ENCODE measurements around the gene COX4I1.
A peak's percentile ranks its signal among the peaks of the same experiment; 100 is the strongest.

COX4I1 gene

GRCh38 chr16:85799497-85800320 lies at the start of gene COX4I1, which contains the start of gene EMC8:
COX4I1 (plus strand) TSS chr16:85799695; CDS start chr16:85801206, 1,511 bp downstream.
EMC8 (minus strand) TSS chr16:85799544; CDS start chr16:85799295, 249 bp downstream.
- DNase-seq, result peak; percentile 91 to 97

DNA sequence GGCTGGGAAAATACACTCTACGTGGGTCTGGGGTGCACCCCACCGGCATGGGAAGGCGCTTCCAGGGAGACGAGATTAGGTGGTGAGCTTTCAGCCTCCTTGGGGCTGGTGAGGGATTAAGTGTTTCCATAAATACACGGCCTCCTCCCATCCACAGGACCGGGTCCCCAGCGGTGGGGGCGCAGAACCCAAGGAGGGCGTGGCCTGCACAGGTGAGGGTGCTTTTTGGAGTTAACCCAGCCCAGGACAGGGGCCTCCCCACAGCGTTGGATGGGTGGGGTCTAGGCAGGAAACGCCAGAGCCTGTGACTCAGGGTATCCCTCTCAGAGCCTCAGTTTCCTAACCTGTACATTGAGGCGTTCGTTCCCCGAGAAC lies 49.7 kb upstream of the COX4I1 start:
- DNase-seq, result no peak

DNA sequence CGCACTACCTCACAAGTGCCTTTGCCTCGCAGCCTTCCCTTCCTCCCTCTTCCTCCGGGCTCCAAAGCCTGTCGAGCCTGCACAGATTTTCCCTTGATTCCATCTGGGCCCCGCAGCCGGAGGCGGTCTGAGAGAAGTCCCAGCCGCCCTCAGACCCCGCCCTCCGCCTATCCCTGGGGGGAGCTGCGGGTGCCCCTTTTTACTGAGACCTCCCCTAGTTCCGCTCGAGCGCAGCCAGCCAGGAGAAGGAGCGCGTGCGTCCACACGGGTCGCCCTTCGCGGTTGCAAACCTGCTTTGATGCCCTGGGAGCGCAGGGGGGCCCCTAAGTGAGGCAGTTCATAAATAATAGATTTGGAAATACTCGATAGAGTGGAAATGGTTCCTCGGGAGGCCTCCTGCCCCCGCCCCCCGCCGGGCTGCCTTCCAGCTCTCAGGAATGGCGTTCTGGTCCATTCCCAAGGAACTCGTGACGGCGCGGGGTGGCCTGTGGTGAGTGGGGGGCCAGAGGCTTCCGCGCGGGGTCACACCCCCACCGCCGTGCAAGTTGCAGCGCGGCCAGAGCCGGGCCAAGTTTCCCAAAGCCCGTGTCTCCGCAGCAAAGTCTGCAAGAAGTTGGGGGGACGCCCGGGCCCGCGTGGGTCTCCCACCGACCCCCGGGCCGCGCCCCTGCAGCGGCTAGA lies 49.2 kb upstream of the COX4I1 start:
- DNase-seq, result no peak

DNA sequence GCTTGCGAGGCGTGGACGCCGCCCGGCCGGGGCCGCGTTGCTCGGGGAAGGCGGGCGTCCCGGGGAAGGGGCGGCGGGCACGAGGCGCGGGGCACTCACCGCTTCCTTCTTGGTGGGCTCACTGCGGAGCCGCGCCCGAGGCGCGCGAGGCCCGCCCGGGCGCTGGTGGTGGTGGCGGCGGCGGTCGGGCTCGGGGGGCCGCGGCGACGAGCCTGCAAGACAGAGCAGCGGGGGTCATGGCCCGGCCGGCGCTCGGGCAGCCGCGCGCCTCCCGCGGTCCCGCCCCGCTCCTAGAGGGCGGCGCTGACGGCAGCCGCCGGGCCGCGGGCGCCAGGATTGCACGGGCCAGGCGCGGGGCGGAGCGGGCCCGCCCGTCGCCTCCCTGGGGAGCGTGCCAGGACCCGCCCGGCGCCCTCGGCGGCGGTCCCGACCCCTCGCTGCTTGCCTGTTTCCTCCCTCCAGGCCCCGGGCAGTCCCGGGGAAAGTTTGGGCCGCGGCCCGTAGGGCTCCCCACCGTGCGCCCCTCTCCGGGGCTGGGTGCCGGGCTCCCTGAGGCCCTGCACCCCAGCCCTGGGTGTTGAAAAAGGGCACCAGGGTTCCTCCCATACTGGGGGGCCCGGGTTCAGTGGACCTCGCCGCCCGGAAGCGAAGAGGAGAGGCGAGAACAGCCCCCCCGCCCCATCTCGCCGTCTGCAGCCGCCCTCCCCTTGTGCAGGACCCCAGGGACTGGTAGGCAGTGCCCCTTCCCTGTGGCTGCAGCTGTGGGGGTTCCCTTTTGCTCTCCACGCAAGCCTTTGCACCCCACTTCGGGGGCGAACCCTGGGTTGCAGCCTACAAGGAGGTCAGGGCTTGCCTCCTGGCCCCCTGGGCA lies 48.4 kb upstream of the COX4I1 start, which contains the start of gene C16orf74:
Gene C16orf74, minus strand, starts transcription at position 270 of the 871 bp plus-strand sequence. CDS start 15,879 bp downstream, outside the sequence.
- DNase-seq, result peak in 1 of 2 donors; percentile 44

DNA sequence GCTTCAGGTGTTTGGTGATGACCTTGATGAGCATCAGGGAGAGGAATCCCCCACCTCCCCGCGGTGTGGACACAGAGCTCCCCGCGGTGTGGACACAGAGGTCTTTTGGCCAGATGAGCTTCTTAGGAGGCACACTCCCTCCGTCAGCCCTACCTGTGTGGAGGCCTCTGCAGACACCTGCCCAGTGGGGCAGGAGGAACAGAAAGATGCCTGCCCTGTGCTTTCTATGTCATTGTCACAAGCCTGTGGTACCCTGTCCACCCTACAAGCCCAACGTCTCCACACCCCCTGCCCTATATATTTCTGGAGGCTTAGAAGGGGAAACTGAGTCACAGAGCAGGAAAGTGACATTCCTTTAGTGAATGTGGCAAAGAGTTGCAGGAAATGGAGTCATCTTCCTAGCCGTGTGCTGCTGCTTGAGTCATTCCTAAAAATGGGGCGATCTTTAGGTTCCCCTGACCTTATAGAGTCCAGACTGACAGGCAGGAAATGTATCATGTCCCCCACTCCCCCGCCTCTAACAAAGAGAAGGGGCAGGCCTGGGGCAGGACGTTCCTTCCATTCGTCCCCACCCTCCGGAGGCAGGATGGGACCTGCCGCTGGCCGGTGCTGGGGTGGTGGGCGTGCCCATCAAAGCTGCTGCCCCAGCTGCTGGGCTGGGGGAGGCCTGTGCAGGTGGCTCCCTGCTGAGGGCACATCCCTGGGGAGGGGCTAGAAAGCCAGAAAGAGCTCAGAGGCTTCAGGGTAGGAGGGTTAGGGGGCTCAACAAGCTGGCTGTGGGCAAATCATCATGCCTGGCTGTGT lies 47.6 kb upstream of the COX4I1 start:
- no peak for DNase-seq

- DNase-seq, result no peak
Measured at GRCh38 chr16:85752511-85753420, 46.7 kb upstream of the COX4I1 start.

DNA sequence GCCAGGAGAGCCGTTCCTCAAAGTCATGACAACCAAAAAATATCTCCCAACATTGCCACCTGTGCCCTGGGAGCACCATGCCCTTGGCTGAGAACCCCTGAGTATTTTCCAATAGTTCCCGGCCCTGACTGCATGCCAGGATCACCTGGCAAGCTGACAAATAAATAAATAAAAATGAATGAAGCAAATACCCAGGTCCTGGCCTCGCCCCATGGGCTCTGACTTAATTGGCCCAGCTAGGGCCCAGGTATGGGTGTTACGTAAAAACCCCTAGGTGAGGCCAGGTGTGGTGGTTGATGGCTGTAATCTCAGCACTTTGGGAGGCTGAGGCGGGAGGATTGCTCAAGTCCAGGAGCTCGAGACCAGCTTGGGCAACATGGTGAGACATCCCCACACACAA lies 45.9 kb upstream of the COX4I1 start:
- DNase-seq, result no peak

- no peak for DNase-seq
Measured at GRCh38 chr16:85753976-85754375, 45.5 kb upstream of the COX4I1 start.

DNA sequence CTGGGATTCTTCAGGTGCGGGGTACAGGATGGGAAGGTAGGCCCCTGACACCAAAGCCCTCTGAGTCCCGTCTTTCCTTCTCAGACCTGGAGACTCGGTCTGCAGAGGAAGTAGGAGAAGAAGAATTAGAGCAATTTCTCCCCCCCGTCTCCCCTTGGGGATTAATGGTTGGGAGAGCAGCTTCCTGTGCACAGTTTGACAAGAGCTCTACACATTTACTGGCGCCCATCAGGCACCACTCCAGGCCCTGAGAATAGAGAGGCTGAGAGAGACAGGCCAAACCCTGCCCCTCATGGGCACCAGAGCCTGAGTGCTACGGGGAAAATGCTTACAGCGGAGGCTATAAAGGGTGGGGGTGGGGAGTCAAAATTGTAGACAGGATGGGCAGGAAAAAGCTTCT lies 45.1 kb upstream of the COX4I1 start:
- no peak for DNase-seq

DNA sequence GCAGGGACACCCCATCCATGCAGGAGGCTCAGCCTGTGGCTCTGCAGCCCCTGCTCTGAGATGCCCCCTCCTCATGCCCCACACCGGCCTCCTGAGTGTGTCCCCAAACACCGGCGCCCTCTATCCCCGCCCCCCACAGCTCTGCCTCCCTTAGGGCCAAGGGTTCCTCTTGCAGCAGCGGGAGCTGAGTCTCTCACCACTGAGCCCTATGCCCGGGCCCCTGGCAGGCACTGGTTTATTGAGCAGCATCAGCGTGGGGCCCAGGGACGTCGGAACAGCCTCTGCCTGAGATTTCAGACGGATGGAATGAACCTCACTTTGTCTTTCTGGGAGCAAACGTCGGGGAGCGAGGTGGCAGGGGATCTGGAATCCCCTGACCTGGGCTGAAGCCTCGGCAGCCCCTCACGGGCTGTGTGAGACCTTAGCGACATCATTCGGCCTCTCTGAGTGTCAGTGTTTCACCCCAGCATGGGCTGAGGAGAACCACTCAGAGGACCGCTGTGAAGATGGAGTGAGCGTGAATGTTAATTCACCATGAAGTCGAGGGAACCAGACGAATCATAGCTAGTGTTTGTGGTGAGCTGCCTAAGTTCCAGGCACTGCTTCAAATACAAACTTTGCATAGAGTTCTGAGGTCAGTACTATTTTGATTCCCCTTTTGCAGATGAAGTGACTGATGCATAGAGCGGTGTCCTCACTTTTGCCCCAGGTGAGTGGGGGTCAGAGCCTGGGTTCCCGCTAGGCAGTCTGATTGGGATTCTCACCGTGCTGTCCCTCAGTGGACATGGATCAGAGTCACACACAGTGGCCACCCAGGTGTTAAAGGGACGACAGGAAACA lies 43.3 kb upstream of the COX4I1 start:
- DNase-seq, result no peak

GRCh38 chr16:85757341-85757822 lies 42.1 kb upstream of the COX4I1 start:
- DNase-seq, result no peak

DNA sequence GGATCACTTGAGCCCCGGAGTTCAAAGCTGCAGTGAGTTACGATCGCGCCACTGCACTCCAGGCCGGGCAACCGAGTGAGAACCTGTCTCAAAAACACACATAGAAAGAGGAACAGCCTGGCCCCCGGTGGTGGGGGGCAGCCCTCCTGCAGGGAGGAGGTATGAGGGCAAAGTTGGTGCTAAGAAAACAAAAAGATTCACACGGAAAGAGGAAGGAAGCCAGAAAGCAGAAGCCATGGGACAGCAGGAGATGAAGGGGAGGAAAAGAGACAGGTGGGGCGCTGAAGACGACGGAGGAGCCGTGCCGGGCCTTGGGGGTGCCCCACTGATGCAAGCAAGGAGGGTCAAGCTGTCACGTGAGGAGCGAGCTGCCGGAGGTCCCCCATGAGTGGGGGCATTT lies 40.4 kb upstream of the COX4I1 start:
- DNase-seq, result peak in 1 of 2 donors; percentile 24

DNA sequence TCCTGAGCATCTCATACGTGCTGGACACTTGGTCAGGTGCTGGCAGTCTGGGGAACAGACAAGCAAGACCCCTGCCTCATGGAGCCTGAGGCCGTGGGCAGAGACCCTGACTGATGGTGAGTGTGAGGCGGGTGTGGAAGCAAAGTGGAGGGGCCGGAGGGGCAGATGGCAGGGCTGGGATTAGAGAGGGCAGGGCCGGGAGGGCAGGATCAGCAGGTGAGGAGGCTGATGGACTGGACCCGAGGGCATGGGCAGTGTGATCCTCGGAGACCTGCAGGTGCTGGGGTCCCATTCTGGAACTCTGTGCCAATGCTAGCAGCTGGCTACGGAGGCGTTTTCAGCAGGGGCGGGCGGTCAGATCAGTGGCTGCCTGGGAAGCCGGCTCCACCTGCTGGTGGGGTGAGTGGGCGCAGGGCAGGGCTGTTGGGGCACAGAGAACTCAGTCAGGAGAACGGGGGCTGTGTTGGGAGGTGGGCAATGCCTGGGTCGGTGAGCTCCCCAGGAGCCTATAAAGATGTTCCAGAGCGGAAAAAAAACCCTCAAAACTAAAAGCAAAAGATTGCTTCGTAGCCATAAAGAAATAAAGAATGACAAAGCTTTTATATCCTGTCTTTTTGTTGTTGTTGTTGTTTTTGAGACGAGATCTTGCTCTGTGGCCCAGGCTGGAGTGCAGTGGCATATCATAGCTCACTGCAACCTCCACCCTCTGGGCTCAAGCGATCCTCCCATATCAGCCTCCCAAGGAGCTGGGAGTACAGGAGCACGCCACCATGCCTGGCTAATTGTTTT lies 39.7 kb upstream of the COX4I1 start:
- no peak for DNase-seq

- DNase-seq, result peak in 1 of 2 donors; percentile 42
Measured at GRCh38 chr16:85761861-85762260, 37.6 kb upstream of the COX4I1 start.

- DNase-seq, result no peak
Measured at GRCh38 chr16:85762970-85763369, 36.5 kb upstream of the COX4I1 start.

DNA sequence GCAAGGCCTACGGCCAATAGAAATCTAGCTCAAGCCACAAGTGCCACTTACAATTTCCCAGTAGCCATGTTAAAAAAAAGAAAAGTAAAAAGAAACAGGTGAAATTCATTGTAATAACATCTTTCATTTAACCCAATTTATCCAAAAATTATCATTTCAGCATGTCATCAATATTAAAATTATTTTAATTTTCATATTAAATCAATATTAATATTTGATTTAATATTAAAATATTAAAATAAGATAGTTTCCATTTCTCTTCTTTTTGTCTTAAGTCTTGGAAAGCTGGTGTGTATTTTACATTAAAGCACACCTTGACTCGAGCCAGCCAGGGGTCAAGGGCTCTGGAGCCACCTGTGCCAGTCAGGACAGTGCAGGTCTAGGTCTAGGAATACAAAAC lies 35.9 kb upstream of the COX4I1 start:
- no peak for DNase-seq

- no peak for DNase-seq
Measured at GRCh38 chr16:85765211-85765610, 34.3 kb upstream of the COX4I1 start.

GRCh38 chr16:85765767-85766166 lies 33.7 kb upstream of the COX4I1 start:
- no peak for DNase-seq

- peak in 1 of 2 donors; percentile 16 for DNase-seq
Measured at GRCh38 chr16:85767531-85767930, 32.0 kb upstream of the COX4I1 start.
